Tibial nerve (tissue), 4 donors: ENCODE measurements around the gene DAZAP1. TPM values are rescaled to one million over a fixed set of nuclear protein-coding genes. Genes with fewer than 3 reads are reported as not detected.

Experiments
- DNase-seq, 2 donors: peaks; one replicate each; pipeline ENCODE4 v3.0.0-alpha.2; 2019; ENCODE audit warnings: low spot score in 2 of 2
- H3K27ac ChIP-seq, 4 donors: fragments of 200-600 bp; sonication (generic) in 3 of 4; one replicate each; pipeline ENCODE4 v1.5.1; 2017 to 2019; ENCODE audit warnings: mild to moderate bottlenecking in 1 of 4
- H3K27me3 ChIP-seq, 2 donors: fragments of 200-600 bp; sonication (generic) in 1 of 2; one replicate each; pipeline versions ENCODE4 v1.5.1 to v1.6.0; 2017 to 2019
- H3K36me3 ChIP-seq, 3 donors: fragments of 200-600 bp; sonication (generic); one replicate each; pipeline ENCODE4 v1.5.1; 2018 to 2019
- H3K4me1 ChIP-seq, 4 donors: fragments of 200-600 bp; sonication (generic) in 3 of 4; one replicate each; pipeline ENCODE4 v1.5.1; 2017 to 2019
- H3K4me3 ChIP-seq, 4 donors: fragments of 200-600 bp; sonication (generic) in 3 of 4; one replicate each; pipeline ENCODE4 v1.5.1; 2017 to 2019; ENCODE audit warnings: mild to moderate bottlenecking in 1 of 4, moderate library complexity in 1 of 4
- H3K9me3 ChIP-seq, 4 donors: fragments of 200-600 bp; sonication (generic) in 3 of 4; one replicate each; pipeline ENCODE4 v1.5.1; 2017 to 2019
- CTCF ChIP-seq, 5 experiments: fragments of 200-600 bp in 3 of 5; fragments of 450-650 bp in 2 of 5; sonication (generic) in 3 of 5; IDR thresholded peaks; one replicate each; pipeline ENCODE4 v1.5.1; 2016 to 2019; ENCODE audit warnings: antibody characterized with exemption in 5 of 5, mild to moderate bottlenecking in 3 of 5, moderate library complexity in 2 of 5
- EP300 ChIP-seq, 2 donors: sonication (generic); formaldehyde crosslinking; IDR thresholded peaks; one replicate each; pipeline ENCODE4 v1.6.1; 2017; ENCODE audit warnings: antibody characterized with exemption in 2 of 2, mild to moderate bottlenecking in 1 of 2
- POLR2A ChIP-seq, 2 donors: fragments of 450-650 bp; IDR thresholded peaks; one replicate each; pipeline ENCODE4 v1.6.1; 2017; ENCODE audit warnings: antibody characterized with exemption in 2 of 2, mild to moderate bottlenecking in 2 of 2, moderate library complexity in 2 of 2
- WGBS, 2 donors: methylation state at CpG; one replicate each; pipeline ENCODE4 v1.1.5; 2018; 5-methylcytosine and 5-hydroxymethylcytosine counted together
- total RNA-seq, 4 donors: library from RNA; depleted of rRNA; stranded (reverse); fragments of >200 nt; gene quantifications; one replicate each; pipeline ENCODE4 v1.1.0, GENCODE V29; 2016

Gene DAZAP1
- total RNA-seq, 4 donors from 2014 or later: 34.3 to 68.4 (median 61.0) TPM

- Histone ChIP-seq H3K27ac (no peak overlapping the region), H3K27me3 (no peaks in the 10 kb centered on the region), H3K9me3 (no peaks in the 10 kb centered on the region), H3K36me3 (peaks cover 0 to 100% (median 24%) of the 10 kb centered on the region in 3 donors), H3K4me1 (peaks cover 0 to 5% (median 0%) of the 10 kb centered on the region in 4 donors), H3K4me3 (no peak overlapping the region)
- 88 to 91% methylated on average over 33 of the region's 33 CpGs for WGBS, 2 donors
- no peak for DNase-seq
- TF ChIP-seq CTCF (IDR thresholded peaks at IDR 0.05) (no peak), EP300 (IDR thresholded peaks at IDR 0.05) (no peak)
Observed at GRCh38 chr19:1425102-1425837, 17.9 kb downstream of the DAZAP1 start.

- no peak for DNase-seq
- WGBS, 2 donors: 82 to 84% methylated on average over 12 to 14 of the region's 14 CpGs
- Histone ChIP-seq H3K36me3 (peaks cover 0 to 100% (median 27%) of the 10 kb centered on the region in 3 donors), H3K27me3 (no peaks in the 10 kb centered on the region), H3K4me1 (peaks cover 0 to 5% (median 0%) of the 10 kb centered on the region in 4 donors), H3K27ac (no peak overlapping the region), H3K4me3 (no peak overlapping the region), H3K9me3 (no peaks in the 10 kb centered on the region)
- TF ChIP-seq EP300 (IDR thresholded peaks at IDR 0.05) (no peak), POLR2A (IDR thresholded peaks at IDR 0.05) (no peak), CTCF (IDR thresholded peaks at IDR 0.05) (no peak)
Observed at GRCh38 chr19:1425902-1426301, 18.5 kb downstream of the DAZAP1 start.

GRCh38 chr19:1426736-1427135 lies 19.4 kb downstream of the DAZAP1 start:
- Histone ChIP-seq H3K4me1 (peaks cover 0 to 5% (median 0%) of the 10 kb centered on the region in 4 donors), H3K27me3 (no peaks in the 10 kb centered on the region), H3K27ac (no peak overlapping the region), H3K4me3 (no peak overlapping the region), H3K9me3 (no peaks in the 10 kb centered on the region), H3K36me3 (peaks cover 0 to 100% (median 27%) of the 10 kb centered on the region in 3 donors)
- TF ChIP-seq POLR2A (IDR thresholded peaks at IDR 0.05) (no peak), EP300 (IDR thresholded peaks at IDR 0.05) (no peak), CTCF (IDR thresholded peaks at IDR 0.05) (no peak)
- no peak for DNase-seq
- 74 to 85% methylated on average over 9 of the region's 9 CpGs for whole genome bisulfite sequencing, 2 donors

- 85 to 88% methylated on average over 27 of the region's 27 CpGs for WGBS, 2 donors
- DNase-seq: no peak
- H3K27ac ChIP-seq: no peak overlapping the region
- TF ChIP-seq POLR2A (IDR thresholded peaks at IDR 0.05): no peak
- TF ChIP-seq CTCF (IDR thresholded peaks at IDR 0.05): no peak
- TF ChIP-seq EP300 (IDR thresholded peaks at IDR 0.05): no peak
- H3K4me1 ChIP-seq: peaks cover 0 to 1% (median 0%) of the 10 kb centered on the region in 4 donors
- H3K9me3 ChIP-seq: no peaks in the 10 kb centered on the region
- no peaks in the 10 kb centered on the region for H3K27me3 ChIP-seq
- no peak overlapping the region for H3K4me3 ChIP-seq
- H3K36me3 ChIP-seq: peaks cover 3 to 100% (median 32%) of the 10 kb centered on the region in 3 donors
Observed at GRCh38 chr19:1427221-1427920, 20.0 kb downstream of the DAZAP1 start.
